ENCODE results near the gene CENPB. TPM values are rescaled to one million over a fixed set of nuclear protein-coding genes. Genes with fewer than 3 reads are reported as not detected.
"Not testable (repeated sequence)": the region's sequence is repeated elsewhere in the genome, so short reads cannot be mapped to it uniquely, and the experiment has no call there.

CENPB gene, protein sequence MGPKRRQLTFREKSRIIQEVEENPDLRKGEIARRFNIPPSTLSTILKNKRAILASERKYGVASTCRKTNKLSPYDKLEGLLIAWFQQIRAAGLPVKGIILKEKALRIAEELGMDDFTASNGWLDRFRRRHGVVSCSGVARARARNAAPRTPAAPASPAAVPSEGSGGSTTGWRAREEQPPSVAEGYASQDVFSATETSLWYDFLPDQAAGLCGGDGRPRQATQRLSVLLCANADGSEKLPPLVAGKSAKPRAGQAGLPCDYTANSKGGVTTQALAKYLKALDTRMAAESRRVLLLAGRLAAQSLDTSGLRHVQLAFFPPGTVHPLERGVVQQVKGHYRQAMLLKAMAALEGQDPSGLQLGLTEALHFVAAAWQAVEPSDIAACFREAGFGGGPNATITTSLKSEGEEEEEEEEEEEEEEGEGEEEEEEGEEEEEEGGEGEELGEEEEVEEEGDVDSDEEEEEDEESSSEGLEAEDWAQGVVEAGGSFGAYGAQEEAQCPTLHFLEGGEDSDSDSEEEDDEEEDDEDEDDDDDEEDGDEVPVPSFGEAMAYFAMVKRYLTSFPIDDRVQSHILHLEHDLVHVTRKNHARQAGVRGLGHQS
- polyA plus RNA-seq (2013) = 23.2 and 23.8 TPM in 2 replicates

DNA sequence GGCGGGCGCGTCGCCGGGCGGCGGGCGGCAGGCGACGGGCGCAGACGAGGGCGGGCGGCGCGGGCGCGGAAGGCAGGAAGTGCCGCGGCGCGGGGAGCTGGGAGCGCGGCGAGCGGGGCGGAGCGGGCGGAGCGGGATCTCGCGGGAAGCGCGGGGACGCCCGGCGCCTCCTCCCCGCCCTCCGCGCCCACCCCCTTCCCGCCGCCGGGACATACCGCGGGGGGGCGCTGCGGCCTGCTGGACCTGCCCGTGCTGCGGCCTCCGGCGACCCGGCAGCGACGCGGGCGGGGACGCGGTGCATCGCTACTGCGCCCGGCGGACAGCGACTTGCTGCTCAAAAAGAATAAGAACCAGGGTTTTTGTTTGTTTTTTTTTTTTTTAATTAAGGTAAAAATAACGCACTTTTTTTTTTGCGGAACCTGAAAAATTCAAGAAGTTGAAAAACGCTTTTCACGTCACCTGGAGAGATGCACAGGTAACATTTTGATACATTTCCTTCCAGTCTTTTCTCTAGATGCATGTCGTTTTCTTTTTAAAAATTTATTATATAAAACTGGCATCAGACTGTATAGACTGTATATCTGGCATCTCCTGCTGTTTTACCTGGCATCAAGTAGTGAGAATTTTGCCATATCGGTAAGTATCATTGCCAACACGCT, at the start of gene CENPB:
Gene CENPB (minus strand): TSS at position 76 of the 659 bp plus-strand sequence. CDS start 257 bp downstream, outside the sequence.
- Histone ChIP-seq H2BK120ac (ENCODE audit: insufficient read depth, low read length, poor library complexity) (no peak within 1 kb of the TSS), H2BK5ac (ENCODE audit: low read depth, low read length, poor library complexity) (no peak within 1 kb of the TSS), H2AK5ac (ENCODE audit: low read length) (peak within 1 kb of the TSS; percentile 78), H3K18ac (ENCODE audit: low read length) (peak within 1 kb of the TSS; percentile 65), H4K91ac (ENCODE audit: low read depth, low read length) (peak within 1 kb of the TSS; percentile 16), H4K8ac (ENCODE audit: low read depth, low read length) (peak within 1 kb of the TSS; percentile 81), H3K4me3 (ENCODE audit: low read depth, low read length) (peak within 1 kb of the TSS; percentile 74), H3K79me2 (ENCODE audit: control insufficient read depth, insufficient read depth, low read length, poor library complexity) (peaks cover 5% of the 10 kb centered on the region), H3K79me1 (ENCODE audit: low read length) (peaks cover 3% of the 10 kb centered on the region), H3K4ac (ENCODE audit: low read depth, low read length) (peak within 1 kb of the TSS; percentile 18), H3K27me3 (ENCODE audit: insufficient read depth, low read length) (no peaks in the 10 kb centered on the region), H4K12ac (ENCODE audit: low read depth, low read length) (peak within 1 kb of the TSS; percentile 71), H3K4me2 (ENCODE audit: low read length) (peak within 1 kb of the TSS; percentile 81), H3K14ac (ENCODE audit: low read length) (peak within 1 kb of the TSS; percentile 36), H3K9me3 (ENCODE audit: insufficient read depth, low read depth, low read length) (peaks cover 1% of the 10 kb centered on the region), H3K9ac (ENCODE audit: low read length) (peak within 1 kb of the TSS; percentile 78), H3K27ac (ENCODE audit: low read depth, low read length) (no peak within 1 kb of the TSS), H2AFZ (ENCODE audit: insufficient read depth, low read length, poor library complexity) (peak within 1 kb of the TSS; percentile 53), H2BK12ac (ENCODE audit: low read length) (no peak within 1 kb of the TSS), H3K23ac (ENCODE audit: low read length) (no peak within 1 kb of the TSS), H3K4me1 (ENCODE audit: control insufficient read depth in 1 of 2, insufficient read depth in 2 of 2, low read length in 2 of 2) (peaks cover 21 to 30% of the 10 kb centered on the region in 2 experiments), H3K36me3 (ENCODE audit: control insufficient read depth in 1 of 2, insufficient read depth in 2 of 2, low read length in 2 of 2) (peaks cover 8 to 12% of the 10 kb centered on the region in 2 experiments)
- peak; percentile 81 to 93 for DNase-seq
- WGBS (ENCODE audit: extremely low coverage, insufficient coverage, insufficient read length) = no CpG with 5 or more reads among the region's 70 CpGs

DNA sequence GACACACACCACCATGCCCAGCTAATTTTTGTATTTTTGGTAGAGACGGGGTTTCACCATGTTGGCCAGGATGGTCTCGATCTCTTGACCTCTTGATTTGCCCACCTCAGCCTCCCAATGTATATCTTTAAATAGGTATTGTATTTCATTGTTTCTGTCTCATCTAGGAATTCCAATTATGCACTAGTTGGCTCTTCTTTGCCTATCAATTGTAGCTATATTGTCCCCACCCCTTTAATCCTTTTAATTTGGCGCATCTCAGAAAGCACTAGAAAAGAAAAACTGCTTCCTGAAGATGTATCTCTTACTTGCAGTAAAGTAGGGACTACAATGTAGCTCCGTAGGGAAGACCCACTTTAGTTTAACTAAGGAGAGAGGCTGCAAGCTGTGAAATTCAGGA, 49.6 kb upstream of the CENPB start:
- no peak overlapping the region for H4K8ac ChIP-seq (ENCODE audit: low read depth, low read length)
- no peak overlapping the region for H3K4ac ChIP-seq (ENCODE audit: low read depth, low read length)
- H3K27ac ChIP-seq (ENCODE audit: low read depth, low read length) = no peak overlapping the region
- H3K4me1 ChIP-seq (ENCODE audit: control insufficient read depth in 1 of 2, insufficient read depth in 2 of 2, low read length in 2 of 2) = peaks cover 2 to 4% of the 10 kb centered on the region in 2 experiments
- H3K36me3 ChIP-seq (ENCODE audit: control insufficient read depth in 1 of 2, insufficient read depth in 2 of 2, low read length in 2 of 2) = no peaks in the 10 kb centered on the region
- H2AFZ ChIP-seq (ENCODE audit: insufficient read depth, low read length, poor library complexity) = no peak overlapping the region
- no peaks in the 10 kb centered on the region for H3K27me3 ChIP-seq (ENCODE audit: insufficient read depth, low read length)
- H2BK12ac ChIP-seq (ENCODE audit: low read length) = no peak overlapping the region
- H3K14ac ChIP-seq (ENCODE audit: low read length) = no peak overlapping the region
- H2AK5ac ChIP-seq (ENCODE audit: low read length) = no peak overlapping the region
- H3K9ac ChIP-seq (ENCODE audit: low read length) = no peak overlapping the region
- no peak overlapping the region for H3K4me2 ChIP-seq (ENCODE audit: low read length)
- H4K91ac ChIP-seq (ENCODE audit: low read depth, low read length) = no peak overlapping the region
- no peaks in the 10 kb centered on the region for H3K9me3 ChIP-seq (ENCODE audit: insufficient read depth, low read depth, low read length)
- H2BK5ac ChIP-seq (ENCODE audit: low read depth, low read length, poor library complexity) = no peak overlapping the region
- H3K23ac ChIP-seq (ENCODE audit: low read length) = no peak overlapping the region
- H3K18ac ChIP-seq (ENCODE audit: low read length) = no peak overlapping the region
- H3K79me2 ChIP-seq (ENCODE audit: control insufficient read depth, insufficient read depth, low read length, poor library complexity) = no peaks in the 10 kb centered on the region
- H2BK120ac ChIP-seq (ENCODE audit: insufficient read depth, low read length, poor library complexity) = no peak overlapping the region
- DNase-seq = no peak
- no peak overlapping the region for H3K4me3 ChIP-seq (ENCODE audit: low read depth, low read length)
- H3K79me1 ChIP-seq (ENCODE audit: low read length) = no peaks in the 10 kb centered on the region
- no CpG with 5 or more reads among the region's 4 CpGs for WGBS (ENCODE audit: extremely low coverage, insufficient coverage, insufficient read length)
- no peak overlapping the region for H4K12ac ChIP-seq (ENCODE audit: low read depth, low read length)

DNA sequence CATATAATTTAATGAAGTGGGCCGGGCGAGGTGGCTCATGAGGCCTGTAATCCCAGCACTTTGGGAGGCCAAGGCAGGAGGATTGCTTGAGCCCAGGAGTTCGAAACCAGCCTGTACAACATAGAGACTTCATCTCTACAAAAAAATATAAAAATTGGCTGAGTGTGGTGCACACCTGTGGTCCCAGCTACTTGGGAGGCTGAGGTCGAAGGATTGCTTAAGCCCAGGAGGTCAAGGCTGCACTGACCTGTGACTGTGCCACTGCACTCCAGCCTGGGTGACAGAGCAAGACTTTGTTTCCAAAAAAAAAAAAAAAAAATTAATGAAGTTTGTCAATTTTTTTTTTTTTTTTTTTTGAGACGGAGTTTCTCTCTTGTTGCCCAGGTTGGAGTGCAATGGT, 43.4 kb upstream of the CENPB start:
- peaks cover 3 to 10% of the 10 kb centered on the region in 2 experiments for H3K36me3 ChIP-seq (ENCODE audit: control insufficient read depth in 1 of 2, insufficient read depth in 2 of 2, low read length in 2 of 2)
- H3K14ac ChIP-seq (ENCODE audit: low read length); H3K79me1 ChIP-seq (ENCODE audit: low read length); H4K8ac ChIP-seq (ENCODE audit: low read depth, low read length); H2AK5ac ChIP-seq (ENCODE audit: low read length); H3K9me3 ChIP-seq (ENCODE audit: insufficient read depth, low read depth, low read length); H3K9ac ChIP-seq (ENCODE audit: low read length); H4K91ac ChIP-seq (ENCODE audit: low read depth, low read length); H2BK5ac ChIP-seq (ENCODE audit: low read depth, low read length, poor library complexity); H3K4me3 ChIP-seq (ENCODE audit: low read depth, low read length); H3K79me2 ChIP-seq (ENCODE audit: control insufficient read depth, insufficient read depth, low read length, poor library complexity); H3K4me1 ChIP-seq (ENCODE audit: control insufficient read depth in 1 of 2, insufficient read depth in 2 of 2, low read length in 2 of 2); H3K27ac ChIP-seq (ENCODE audit: low read depth, low read length); H4K12ac ChIP-seq (ENCODE audit: low read depth, low read length); H3K18ac ChIP-seq (ENCODE audit: low read length); H2BK12ac ChIP-seq (ENCODE audit: low read length); H3K23ac ChIP-seq (ENCODE audit: low read length); H2BK120ac ChIP-seq (ENCODE audit: insufficient read depth, low read length, poor library complexity); H2AFZ ChIP-seq (ENCODE audit: insufficient read depth, low read length, poor library complexity); H3K27me3 ChIP-seq (ENCODE audit: insufficient read depth, low read length); H3K4me2 ChIP-seq (ENCODE audit: low read length); DNase-seq; H3K4ac ChIP-seq (ENCODE audit: low read depth, low read length): not testable (repeated sequence)
- no CpG with 5 or more reads among the region's 5 CpGs for WGBS (ENCODE audit: extremely low coverage, insufficient coverage, insufficient read length)

DNA sequence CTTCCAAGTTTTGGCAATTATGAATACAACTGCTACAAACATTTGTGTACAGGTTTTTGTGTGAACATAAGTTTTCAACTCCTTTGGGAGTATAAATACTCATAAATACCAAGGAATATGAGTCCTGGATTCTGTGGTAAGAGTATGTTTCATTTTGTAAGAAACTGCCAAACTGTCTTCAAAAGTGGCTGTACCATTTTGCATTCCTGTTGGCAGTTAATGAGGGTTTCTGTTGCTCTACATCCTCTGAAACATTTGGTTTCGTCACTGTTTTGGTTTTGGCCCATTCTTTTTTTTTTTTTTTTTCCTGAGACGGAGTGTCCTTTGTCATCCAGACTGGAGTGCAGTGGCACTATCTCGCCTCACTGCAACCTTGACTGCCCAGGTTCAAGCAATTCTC, 42.3 kb upstream of the CENPB start:
- Histone ChIP-seq H2BK120ac (ENCODE audit: insufficient read depth, low read length, poor library complexity) (no peak overlapping the region), H3K23ac (ENCODE audit: low read length) (no peak overlapping the region), H4K8ac (ENCODE audit: low read depth, low read length) (no peak overlapping the region), H3K9ac (ENCODE audit: low read length) (no peak overlapping the region), H2BK5ac (ENCODE audit: low read depth, low read length, poor library complexity) (no peak overlapping the region), H2BK12ac (ENCODE audit: low read length) (no peak overlapping the region), H4K91ac (ENCODE audit: low read depth, low read length) (no peak overlapping the region), H2AK5ac (ENCODE audit: low read length) (no peak overlapping the region), H3K36me3 (ENCODE audit: control insufficient read depth in 1 of 2, insufficient read depth in 2 of 2, low read length in 2 of 2) (peaks cover 10 to 18% of the 10 kb centered on the region in 2 experiments), H4K12ac (ENCODE audit: low read depth, low read length) (no peak overlapping the region), H3K4me1 (ENCODE audit: control insufficient read depth in 1 of 2, insufficient read depth in 2 of 2, low read length in 2 of 2) (no peaks in the 10 kb centered on the region), H3K4me3 (ENCODE audit: low read depth, low read length) (no peak overlapping the region), H3K9me3 (ENCODE audit: insufficient read depth, low read depth, low read length) (no peaks in the 10 kb centered on the region), H3K4me2 (ENCODE audit: low read length) (no peak overlapping the region), H3K18ac (ENCODE audit: low read length) (no peak overlapping the region), H3K27me3 (ENCODE audit: insufficient read depth, low read length) (no peaks in the 10 kb centered on the region), H2AFZ (ENCODE audit: insufficient read depth, low read length, poor library complexity) (no peak overlapping the region), H3K4ac (ENCODE audit: low read depth, low read length) (no peak overlapping the region), H3K14ac (ENCODE audit: low read length) (no peak overlapping the region), H3K27ac (ENCODE audit: low read depth, low read length) (no peak overlapping the region), H3K79me2 (ENCODE audit: control insufficient read depth, insufficient read depth, low read length, poor library complexity) (no peaks in the 10 kb centered on the region), H3K79me1 (ENCODE audit: low read length) (no peaks in the 10 kb centered on the region)
- DNase-seq = no peak
- WGBS (ENCODE audit: extremely low coverage, insufficient coverage, insufficient read length) = no CpG with 5 or more reads among the region's 3 CpGs

All from trophoblast cell (in vitro differentiated cells and primary cell).